ENCODE results near the gene UBAP1L.

- TF ChIP-seq CTCF (IDR thresholded peaks at IDR 0.05; ENCODE audit: insufficient read depth, low read length, poor library complexity, severe bottlenecking) (no peak), EZH2phosphoT487 (conservative IDR thresholded peaks at IDR 0.05; ENCODE audit: low read length) (no peak)
These were observed 54.2 kb downstream of the UBAP1L start for GRCh38 chr15:65060641-65061397.

Measured in SU-DHL-6 (cell line).